Peyer's patch (tissue), 4 donors: ENCODE results near the gene DPP4.

Experiments
- CTCF ChIP-seq, 6 experiments: fragments of 450-650 bp in 4 of 6; fragments of 200-600 bp in 2 of 6; sonication (generic) in 1 of 6; IDR thresholded peaks; one replicate each; pipeline ENCODE4 v1.5.1; 2017 to 2019; ENCODE audit warnings: antibody characterized with exemption in 6 of 6, mild to moderate bottlenecking in 3 of 6, moderate library complexity in 1 of 6
- POLR2A ChIP-seq, 2 donors: fragments of 450-650 bp; IDR thresholded peaks; one replicate each; pipeline ENCODE4 v1.5.1; 2017; ENCODE audit warnings: antibody characterized with exemption in 2 of 2, mild to moderate bottlenecking in 2 of 2, moderate library complexity in 2 of 2

DNA sequence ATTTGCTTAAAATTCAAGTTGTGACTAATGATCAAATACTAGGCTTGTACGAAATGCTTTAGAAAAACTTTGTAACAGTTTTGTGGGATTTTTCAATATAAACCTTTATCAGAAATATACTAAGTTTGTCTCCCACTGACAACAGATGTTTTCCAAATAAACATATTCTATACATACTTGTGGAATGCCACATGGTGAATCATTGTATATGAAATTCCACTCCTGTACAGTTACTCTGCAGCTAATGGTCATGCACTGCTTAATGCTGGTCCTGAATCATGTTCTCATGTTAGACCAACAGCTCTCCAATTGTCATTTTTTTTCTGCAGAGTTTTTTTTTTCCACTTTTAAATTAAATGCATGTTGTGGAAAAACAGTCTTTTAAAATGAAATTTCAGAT is 90.1 kb downstream of the DPP4 start:
- no peak for TF ChIP-seq CTCF (IDR thresholded peaks at IDR 0.05)
- TF ChIP-seq POLR2A (IDR thresholded peaks at IDR 0.05): no peak
